Sigmoid colon (tissue), 4 donors: Measurements from ENCODE around the gene GIN1.

Experiments
- POLR2AphosphoS5 ChIP-seq, 4 donors: sonication (generic); formaldehyde crosslinking; IDR thresholded peaks; one replicate each; pipeline ENCODE4 v1.6.1; 2017; ENCODE audit warnings: antibody characterized with exemption in 4 of 4
- TF ChIP-seq, protein P1 (sequence below), 4 experiments: fragments of 450-650 bp in 3 of 4; fragments of 200-600 bp in 1 of 4; IDR thresholded peaks; one replicate each; pipeline ENCODE4 v1.5.1; 2016 to 2019; ENCODE audit warnings: antibody characterized with exemption in 4 of 4, mild to moderate bottlenecking in 3 of 4, moderate library complexity in 2 of 4

DNA sequence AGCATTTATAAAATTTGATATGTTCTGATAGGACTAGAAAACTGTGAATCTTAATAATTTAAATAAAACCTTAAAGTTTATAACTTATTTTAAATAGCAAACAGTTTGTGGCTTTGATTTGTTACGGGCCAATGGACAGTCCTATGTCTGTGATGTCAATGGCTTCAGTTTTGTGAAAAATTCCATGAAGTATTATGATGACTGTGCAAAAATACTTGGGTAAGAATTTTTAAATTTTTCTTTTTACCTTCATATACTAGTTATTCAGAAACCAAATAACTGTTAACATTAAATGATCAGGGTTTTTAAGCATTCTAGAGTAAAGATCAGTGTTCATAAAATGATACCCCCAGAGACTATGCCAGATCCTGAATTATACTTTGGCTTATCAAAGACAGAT lies 31.2 kb upstream of the GIN1 start:
- TF ChIP-seq, protein P1, sequence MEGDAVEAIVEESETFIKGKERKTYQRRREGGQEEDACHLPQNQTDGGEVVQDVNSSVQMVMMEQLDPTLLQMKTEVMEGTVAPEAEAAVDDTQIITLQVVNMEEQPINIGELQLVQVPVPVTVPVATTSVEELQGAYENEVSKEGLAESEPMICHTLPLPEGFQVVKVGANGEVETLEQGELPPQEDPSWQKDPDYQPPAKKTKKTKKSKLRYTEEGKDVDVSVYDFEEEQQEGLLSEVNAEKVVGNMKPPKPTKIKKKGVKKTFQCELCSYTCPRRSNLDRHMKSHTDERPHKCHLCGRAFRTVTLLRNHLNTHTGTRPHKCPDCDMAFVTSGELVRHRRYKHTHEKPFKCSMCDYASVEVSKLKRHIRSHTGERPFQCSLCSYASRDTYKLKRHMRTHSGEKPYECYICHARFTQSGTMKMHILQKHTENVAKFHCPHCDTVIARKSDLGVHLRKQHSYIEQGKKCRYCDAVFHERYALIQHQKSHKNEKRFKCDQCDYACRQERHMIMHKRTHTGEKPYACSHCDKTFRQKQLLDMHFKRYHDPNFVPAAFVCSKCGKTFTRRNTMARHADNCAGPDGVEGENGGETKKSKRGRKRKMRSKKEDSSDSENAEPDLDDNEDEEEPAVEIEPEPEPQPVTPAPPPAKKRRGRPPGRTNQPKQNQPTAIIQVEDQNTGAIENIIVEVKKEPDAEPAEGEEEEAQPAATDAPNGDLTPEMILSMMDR (IDR thresholded peaks at IDR 0.05) = no peak
- no peak for TF ChIP-seq POLR2AphosphoS5 (IDR thresholded peaks at IDR 0.05)
